ENCODE data around the gene AFAP1.

Gene AFAP1

DNA sequence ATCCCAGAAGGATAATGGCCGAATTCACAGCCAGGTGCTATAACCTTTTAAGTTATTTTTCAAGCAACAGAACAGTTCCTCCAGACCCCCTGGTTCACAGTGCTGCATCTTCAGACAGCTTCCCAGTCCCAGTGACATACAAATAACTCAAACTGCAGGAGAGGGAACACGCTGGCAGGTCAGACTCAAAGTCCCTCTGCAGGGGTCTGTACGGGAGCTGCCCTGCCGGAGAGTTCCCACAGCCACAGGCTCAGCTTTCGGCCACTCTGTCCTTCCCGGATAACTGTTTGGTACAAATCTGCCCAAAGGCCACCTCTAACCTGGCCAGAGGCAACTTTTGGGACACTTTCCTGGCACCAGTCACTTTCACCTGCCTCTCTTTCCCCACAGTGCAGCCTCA is 230.2 kb downstream of the AFAP1 start:
- DNase-seq, result no peak

- DNase-seq, result no peak
Measured at GRCh38 chr4:7708981-7709380, 230.7 kb downstream of the AFAP1 start.

Measured in NCI-H2171 (cell line).